ENCODE results near the gene SHROOM3. TPM values are rescaled to one million over a fixed set of nuclear protein-coding genes. Genes with fewer than 3 reads are reported as not detected.

The SHROOM3 gene
- total RNA-seq, 1 experiment from 2014 or later: 0.78 TPM

DNA sequence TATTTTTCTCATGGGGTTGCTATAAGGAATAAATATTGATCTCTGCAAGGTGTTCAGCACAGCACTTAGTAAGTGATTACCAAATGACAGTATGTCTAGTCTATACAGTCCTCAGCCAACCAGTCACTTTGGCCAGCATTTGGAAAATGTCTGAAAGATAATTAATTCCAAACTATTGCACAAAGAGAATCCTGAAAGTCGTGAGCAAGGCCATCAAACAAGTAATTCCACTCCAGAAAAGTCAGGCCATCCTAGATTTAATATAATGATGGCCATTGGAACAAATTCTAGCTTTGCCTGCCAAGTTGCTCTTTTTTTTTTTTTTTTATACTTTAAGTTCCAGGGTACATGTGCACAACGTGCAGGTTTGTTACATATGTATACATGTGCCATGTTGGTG, 96.6 kb downstream of the SHROOM3 start:
- DNase-seq: no peak
- no peak overlapping the region for H3K4me3 ChIP-seq (ENCODE audit: low read length)
- no peaks in the 10 kb centered on the region for H3K79me2 ChIP-seq (ENCODE audit: low read length)
- H3K4me1 ChIP-seq (ENCODE audit: low read length): no peaks in the 10 kb centered on the region
- H3K9me3 ChIP-seq (ENCODE audit: low read length): no peaks in the 10 kb centered on the region
- no peaks in the 10 kb centered on the region for H4K20me1 ChIP-seq (ENCODE audit: insufficient read depth, low read depth, low read length)
- no peaks in the 10 kb centered on the region for H3K9me2 ChIP-seq (replicated peaks; ENCODE audit: insufficient read depth, low read length)
- no peaks in the 10 kb centered on the region for H3K27me3 ChIP-seq (ENCODE audit: low read length)
- no peak overlapping the region for H3K9ac ChIP-seq (ENCODE audit: low read length)
- H3K4me2 ChIP-seq (ENCODE audit: low read depth, low read length, poor library complexity, severe bottlenecking): no peak overlapping the region
- H3K36me3 ChIP-seq (ENCODE audit: insufficient read depth, low read length): no peaks in the 10 kb centered on the region
- no peak overlapping the region for H3K27ac ChIP-seq (ENCODE audit: low read length)
- H2AFZ ChIP-seq (ENCODE audit: low read length): no peak overlapping the region

DNA sequence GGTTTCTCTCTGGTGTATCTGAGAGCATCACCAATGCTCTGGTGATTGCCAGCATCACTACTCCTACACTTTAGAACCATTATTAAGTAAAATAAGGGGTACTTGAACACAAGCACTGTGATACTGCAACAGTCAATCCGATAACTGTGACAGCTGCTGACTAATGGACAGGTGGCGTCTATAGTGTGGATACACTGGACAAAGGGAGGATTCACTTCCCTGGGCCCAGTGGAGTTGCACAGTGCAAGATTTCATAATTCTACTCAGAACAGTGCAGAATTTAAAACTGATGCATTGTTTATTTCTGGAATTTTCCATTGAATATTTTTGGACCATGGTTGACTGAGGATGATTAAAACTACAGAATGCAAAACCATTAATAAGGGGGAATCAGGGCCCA, 97.8 kb downstream of the SHROOM3 start:
- Histone ChIP-seq H3K9ac (ENCODE audit: low read length) (no peak overlapping the region), H4K20me1 (ENCODE audit: insufficient read depth, low read depth, low read length) (no peaks in the 10 kb centered on the region), H3K4me1 (ENCODE audit: low read length) (no peaks in the 10 kb centered on the region), H3K4me2 (ENCODE audit: low read depth, low read length, poor library complexity, severe bottlenecking) (no peak overlapping the region), H3K27ac (ENCODE audit: low read length) (no peak overlapping the region), H3K9me2 (replicated peaks; ENCODE audit: insufficient read depth, low read length) (no peaks in the 10 kb centered on the region), H3K36me3 (ENCODE audit: insufficient read depth, low read length) (no peaks in the 10 kb centered on the region), H3K79me2 (ENCODE audit: low read length) (no peaks in the 10 kb centered on the region), H2AFZ (ENCODE audit: low read length) (no peak overlapping the region), H3K27me3 (ENCODE audit: low read length) (no peaks in the 10 kb centered on the region), H3K4me3 (ENCODE audit: low read length) (no peak overlapping the region), H3K9me3 (ENCODE audit: low read length) (no peaks in the 10 kb centered on the region)
- no peak for DNase-seq

DNA sequence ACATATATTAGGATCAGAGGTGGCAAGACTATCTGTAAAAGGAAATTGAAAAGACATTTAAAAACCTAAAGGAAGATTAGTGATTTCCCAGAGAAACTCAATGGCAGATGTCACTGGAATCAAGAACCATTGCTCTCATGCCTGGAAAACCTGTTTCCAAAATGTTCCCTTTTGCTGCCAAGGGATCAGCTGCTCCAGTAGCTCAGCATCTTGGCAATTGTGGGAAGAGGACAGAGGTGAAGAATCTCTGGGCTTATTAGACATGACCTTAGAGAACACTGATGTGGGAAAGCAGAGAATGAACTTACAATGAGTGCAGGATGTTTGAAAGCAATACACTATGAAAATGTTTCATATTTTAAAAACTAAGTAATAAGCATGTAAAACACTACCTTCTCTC, 98.3 kb downstream of the SHROOM3 start:
- Histone ChIP-seq H3K4me2 (ENCODE audit: low read depth, low read length, poor library complexity, severe bottlenecking) (no peak overlapping the region), H3K4me3 (ENCODE audit: low read length) (no peak overlapping the region), H2AFZ (ENCODE audit: low read length) (no peak overlapping the region), H3K9me3 (ENCODE audit: low read length) (no peaks in the 10 kb centered on the region), H3K9me2 (replicated peaks; ENCODE audit: insufficient read depth, low read length) (no peaks in the 10 kb centered on the region), H3K36me3 (ENCODE audit: insufficient read depth, low read length) (no peaks in the 10 kb centered on the region), H3K4me1 (ENCODE audit: low read length) (no peaks in the 10 kb centered on the region), H3K9ac (ENCODE audit: low read length) (no peak overlapping the region), H3K79me2 (ENCODE audit: low read length) (no peaks in the 10 kb centered on the region), H3K27me3 (ENCODE audit: low read length) (no peaks in the 10 kb centered on the region), H4K20me1 (ENCODE audit: insufficient read depth, low read depth, low read length) (no peaks in the 10 kb centered on the region), H3K27ac (ENCODE audit: low read length) (no peak overlapping the region)
- no peak for DNase-seq

GRCh38 chr4:76535603-76536372, 100.8 kb downstream of the SHROOM3 start:
- no peaks in the 10 kb centered on the region for H3K79me2 ChIP-seq (ENCODE audit: low read length)

DNA sequence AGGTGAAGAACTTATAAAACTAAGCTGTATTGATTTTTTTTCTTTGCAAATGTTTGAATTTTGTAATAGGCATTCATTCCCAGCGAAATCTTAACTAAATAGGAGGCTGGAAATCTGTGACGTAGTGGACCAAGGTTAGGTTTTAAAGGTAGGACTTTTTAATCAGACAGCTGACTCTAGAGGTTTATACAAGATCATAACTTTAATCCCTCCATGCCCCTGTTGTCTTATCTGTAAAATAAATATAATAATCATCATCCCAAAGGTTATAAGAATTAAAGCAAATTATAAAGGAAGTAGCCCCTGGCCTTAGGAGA, 101.3 kb downstream of the SHROOM3 start:
- no peak overlapping the region for H3K9ac ChIP-seq (ENCODE audit: low read length)
- no peak for DNase-seq
- no peaks in the 10 kb centered on the region for H3K27me3 ChIP-seq (ENCODE audit: low read length)
- no peaks in the 10 kb centered on the region for H4K20me1 ChIP-seq (ENCODE audit: insufficient read depth, low read depth, low read length)
- no peak overlapping the region for H3K27ac ChIP-seq (ENCODE audit: low read length)
- no peaks in the 10 kb centered on the region for H3K9me3 ChIP-seq (ENCODE audit: low read length)
- H3K4me3 ChIP-seq (ENCODE audit: low read length): no peak overlapping the region
- H3K4me1 ChIP-seq (ENCODE audit: low read length): no peaks in the 10 kb centered on the region
- no peaks in the 10 kb centered on the region for H3K9me2 ChIP-seq (replicated peaks; ENCODE audit: insufficient read depth, low read length)
- no peak overlapping the region for H2AFZ ChIP-seq (ENCODE audit: low read length)
- H3K36me3 ChIP-seq (ENCODE audit: insufficient read depth, low read length): no peaks in the 10 kb centered on the region
- H3K79me2 ChIP-seq (ENCODE audit: low read length): no peaks in the 10 kb centered on the region
- H3K4me2 ChIP-seq (ENCODE audit: low read depth, low read length, poor library complexity, severe bottlenecking): no peak overlapping the region

More at GRCh38 chr4:76535603-76536372, 100.8 kb downstream of the SHROOM3 start:
- H3K4me1 ChIP-seq (ENCODE audit: low read length): no peaks in the 10 kb centered on the region
- no peaks in the 10 kb centered on the region for H4K20me1 ChIP-seq (ENCODE audit: insufficient read depth, low read depth, low read length)
- no peak overlapping the region for H3K4me2 ChIP-seq (ENCODE audit: low read depth, low read length, poor library complexity, severe bottlenecking)
- no peaks in the 10 kb centered on the region for H3K9me3 ChIP-seq (ENCODE audit: low read length)
- H3K9me2 ChIP-seq (replicated peaks; ENCODE audit: insufficient read depth, low read length): no peaks in the 10 kb centered on the region
- no peak overlapping the region for H2AFZ ChIP-seq (ENCODE audit: low read length)
- H3K27me3 ChIP-seq (ENCODE audit: low read length): no peaks in the 10 kb centered on the region
- no peaks in the 10 kb centered on the region for H3K36me3 ChIP-seq (ENCODE audit: insufficient read depth, low read length)
- no peak overlapping the region for H3K9ac ChIP-seq (ENCODE audit: low read length)
- no peak overlapping the region for H3K27ac ChIP-seq (ENCODE audit: low read length)
- no peak for DNase-seq
- H3K4me3 ChIP-seq (ENCODE audit: low read length): no peak overlapping the region

GRCh38 chr4:76538296-76538695, 103.3 kb downstream of the SHROOM3 start:
- no peaks in the 10 kb centered on the region for H3K4me1 ChIP-seq (ENCODE audit: low read length)

DNA sequence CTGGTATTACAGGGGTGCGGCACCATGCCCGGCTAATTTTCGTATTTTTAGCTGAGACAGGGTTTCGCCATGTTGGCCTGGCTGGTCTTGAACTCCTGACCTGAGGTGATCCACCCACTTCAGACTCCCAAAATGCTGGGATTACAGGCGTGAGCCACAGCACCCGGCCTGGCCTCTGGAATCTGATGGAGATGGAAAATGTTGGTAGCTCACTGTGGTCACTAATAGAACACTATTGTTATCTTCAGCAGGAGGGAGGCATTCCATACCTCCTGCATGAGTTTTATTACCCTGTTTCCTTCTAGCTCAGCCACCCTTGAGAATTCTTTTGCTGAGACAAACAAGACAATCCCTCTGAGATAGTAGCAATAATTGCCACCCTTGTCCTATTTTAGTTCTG, 105.0 kb downstream of the SHROOM3 start:
- Histone ChIP-seq H3K79me2 (ENCODE audit: low read length) (no peaks in the 10 kb centered on the region), H3K4me1 (ENCODE audit: low read length) (no peaks in the 10 kb centered on the region), H3K9ac (ENCODE audit: low read length) (no peak overlapping the region), H2AFZ (ENCODE audit: low read length) (no peak overlapping the region), H3K9me2 (replicated peaks; ENCODE audit: insufficient read depth, low read length) (no peaks in the 10 kb centered on the region), H4K20me1 (ENCODE audit: insufficient read depth, low read depth, low read length) (no peaks in the 10 kb centered on the region), H3K4me2 (ENCODE audit: low read depth, low read length, poor library complexity, severe bottlenecking) (no peak overlapping the region), H3K36me3 (ENCODE audit: insufficient read depth, low read length) (no peaks in the 10 kb centered on the region), H3K27me3 (ENCODE audit: low read length) (no peaks in the 10 kb centered on the region), H3K4me3 (ENCODE audit: low read length) (no peak overlapping the region), H3K27ac (ENCODE audit: low read length) (no peak overlapping the region), H3K9me3 (ENCODE audit: low read length) (no peaks in the 10 kb centered on the region)
- DNase-seq: no peak

More at GRCh38 chr4:76538296-76538695, 103.3 kb downstream of the SHROOM3 start:
- Histone ChIP-seq H2AFZ (ENCODE audit: low read length) (no peak overlapping the region), H4K20me1 (ENCODE audit: insufficient read depth, low read depth, low read length) (no peaks in the 10 kb centered on the region), H3K4me2 (ENCODE audit: low read depth, low read length, poor library complexity, severe bottlenecking) (no peak overlapping the region), H3K79me2 (ENCODE audit: low read length) (no peaks in the 10 kb centered on the region), H3K9ac (ENCODE audit: low read length) (no peak overlapping the region), H3K36me3 (ENCODE audit: insufficient read depth, low read length) (no peaks in the 10 kb centered on the region), H3K27me3 (ENCODE audit: low read length) (no peaks in the 10 kb centered on the region), H3K27ac (ENCODE audit: low read length) (no peak overlapping the region), H3K9me2 (replicated peaks; ENCODE audit: insufficient read depth, low read length) (no peaks in the 10 kb centered on the region), H3K4me3 (ENCODE audit: low read length) (no peak overlapping the region), H3K9me3 (ENCODE audit: low read length) (no peaks in the 10 kb centered on the region)
- DNase-seq: no peak

GRCh38 chr4:76540486-76540885, 105.5 kb downstream of the SHROOM3 start:
- no peak overlapping the region for H3K9ac ChIP-seq (ENCODE audit: low read length)

More at GRCh38 chr4:76540486-76540885, 105.5 kb downstream of the SHROOM3 start:
- DNase-seq: no peak
- Histone ChIP-seq H3K4me2 (ENCODE audit: low read depth, low read length, poor library complexity, severe bottlenecking) (no peak overlapping the region), H3K36me3 (ENCODE audit: insufficient read depth, low read length) (no peaks in the 10 kb centered on the region), H3K4me1 (ENCODE audit: low read length) (no peaks in the 10 kb centered on the region), H3K27ac (ENCODE audit: low read length) (no peak overlapping the region), H3K27me3 (ENCODE audit: low read length) (no peaks in the 10 kb centered on the region), H3K9me3 (ENCODE audit: low read length) (no peaks in the 10 kb centered on the region), H3K79me2 (ENCODE audit: low read length) (no peaks in the 10 kb centered on the region), H2AFZ (ENCODE audit: low read length) (no peak overlapping the region), H3K9me2 (replicated peaks; ENCODE audit: insufficient read depth, low read length) (no peaks in the 10 kb centered on the region), H4K20me1 (ENCODE audit: insufficient read depth, low read depth, low read length) (no peaks in the 10 kb centered on the region), H3K4me3 (ENCODE audit: low read length) (no peak overlapping the region)

All from Karpas-422 (cell line).